WI38 (cell line): Measurements from ENCODE around the gene ZNF576.

Experiments used
- H3K4me3 ChIP-seq: 2 replicates; pipeline ENCODE4 v1.5.1; 2011; ENCODE audit warnings: low read depth, mild to moderate bottlenecking, control low read depth, low read length
- TF ChIP-seq, protein P1 (sequence below): IDR thresholded peaks from 2 replicates; pipeline ENCODE4 v1.5.1; 2012; ENCODE audit warnings: low read depth, mild to moderate bottlenecking, control low read depth, low read length

The ZNF576 gene

DNA sequence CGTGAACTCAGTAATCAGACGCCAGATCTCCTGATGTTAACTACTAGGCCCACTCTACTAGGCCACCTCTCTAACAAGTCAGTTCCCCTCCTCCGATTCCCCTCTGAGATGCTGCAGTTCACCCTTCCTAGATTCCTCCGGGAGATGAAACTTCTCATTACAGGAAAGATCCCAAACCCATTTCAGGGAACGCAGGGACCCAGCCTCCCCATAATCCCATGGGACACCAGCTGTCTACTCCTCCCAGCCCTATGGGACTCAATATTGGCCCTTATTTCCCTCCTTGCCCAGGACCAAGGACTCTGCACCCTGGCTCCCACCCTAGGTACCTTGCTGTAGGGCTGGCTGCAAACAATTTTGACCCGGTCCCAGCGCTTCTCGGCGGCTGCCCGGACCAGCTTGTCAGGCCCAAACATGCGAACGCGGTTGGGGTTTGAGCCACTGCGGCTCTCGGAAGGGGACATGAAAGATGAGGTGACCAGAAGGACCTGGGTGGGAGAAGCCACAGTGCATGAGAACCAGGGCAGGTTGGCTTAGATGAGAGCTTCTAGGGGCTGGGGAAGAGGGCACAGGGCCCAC lies 42.0 kb upstream of the ZNF576 start:
- TF ChIP-seq, protein P1, sequence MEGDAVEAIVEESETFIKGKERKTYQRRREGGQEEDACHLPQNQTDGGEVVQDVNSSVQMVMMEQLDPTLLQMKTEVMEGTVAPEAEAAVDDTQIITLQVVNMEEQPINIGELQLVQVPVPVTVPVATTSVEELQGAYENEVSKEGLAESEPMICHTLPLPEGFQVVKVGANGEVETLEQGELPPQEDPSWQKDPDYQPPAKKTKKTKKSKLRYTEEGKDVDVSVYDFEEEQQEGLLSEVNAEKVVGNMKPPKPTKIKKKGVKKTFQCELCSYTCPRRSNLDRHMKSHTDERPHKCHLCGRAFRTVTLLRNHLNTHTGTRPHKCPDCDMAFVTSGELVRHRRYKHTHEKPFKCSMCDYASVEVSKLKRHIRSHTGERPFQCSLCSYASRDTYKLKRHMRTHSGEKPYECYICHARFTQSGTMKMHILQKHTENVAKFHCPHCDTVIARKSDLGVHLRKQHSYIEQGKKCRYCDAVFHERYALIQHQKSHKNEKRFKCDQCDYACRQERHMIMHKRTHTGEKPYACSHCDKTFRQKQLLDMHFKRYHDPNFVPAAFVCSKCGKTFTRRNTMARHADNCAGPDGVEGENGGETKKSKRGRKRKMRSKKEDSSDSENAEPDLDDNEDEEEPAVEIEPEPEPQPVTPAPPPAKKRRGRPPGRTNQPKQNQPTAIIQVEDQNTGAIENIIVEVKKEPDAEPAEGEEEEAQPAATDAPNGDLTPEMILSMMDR, result no peak
- no peak overlapping the region for H3K4me3 ChIP-seq

DNA sequence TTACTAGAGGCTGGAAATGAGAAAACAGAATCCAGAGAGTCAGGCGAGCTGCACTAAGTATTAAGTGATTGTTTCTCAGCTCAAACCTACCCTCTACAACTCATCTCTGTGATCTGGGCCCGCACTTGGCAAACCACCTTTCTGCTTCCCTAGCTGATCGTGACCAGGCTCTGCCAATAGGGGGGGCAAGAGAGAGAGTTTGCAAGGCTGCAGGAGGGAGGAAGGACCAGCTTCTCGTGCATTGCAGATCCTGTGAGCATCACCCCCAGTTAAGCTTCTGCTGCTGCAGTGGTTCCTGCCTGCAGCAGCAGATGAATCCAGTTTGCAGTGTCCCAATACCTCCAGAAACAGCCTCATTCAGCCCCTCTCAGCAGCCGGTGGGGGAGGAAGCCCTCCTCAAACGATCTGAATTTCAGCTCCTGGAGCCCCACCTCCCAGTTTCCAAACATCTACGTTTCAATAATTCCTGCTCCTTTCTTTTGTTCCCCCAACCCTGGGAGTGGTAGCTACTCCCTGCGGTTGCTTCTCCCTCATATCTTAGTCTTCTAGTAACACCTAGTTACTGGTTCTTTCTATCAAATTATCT lies 41.1 kb upstream of the ZNF576 start:
- no peak overlapping the region for H3K4me3 ChIP-seq
- TF ChIP-seq, protein P1, result peak; percentile 97

DNA sequence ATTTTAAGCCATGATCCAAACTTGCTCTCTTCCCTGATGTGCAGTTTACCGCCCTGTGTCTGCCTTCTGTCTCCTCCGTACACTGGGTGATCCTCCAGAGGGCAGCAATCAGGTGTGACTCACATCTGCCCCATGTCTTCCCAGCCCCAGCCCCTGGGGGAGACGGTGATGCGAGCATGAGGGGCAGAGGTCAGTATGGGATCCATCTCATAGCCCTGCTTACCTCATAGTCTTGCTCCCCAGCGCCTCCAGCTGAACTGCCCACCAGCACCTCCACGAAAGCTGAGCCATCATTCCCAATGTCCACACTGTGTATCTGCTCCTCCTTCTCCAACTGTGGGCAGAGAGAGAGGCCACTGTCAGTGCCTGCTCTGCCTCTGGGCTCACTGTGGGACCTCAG lies 35.7 kb upstream of the ZNF576 start:
- H3K4me3 ChIP-seq, result no peak overlapping the region
- TF ChIP-seq, protein P1, result no peak

DNA sequence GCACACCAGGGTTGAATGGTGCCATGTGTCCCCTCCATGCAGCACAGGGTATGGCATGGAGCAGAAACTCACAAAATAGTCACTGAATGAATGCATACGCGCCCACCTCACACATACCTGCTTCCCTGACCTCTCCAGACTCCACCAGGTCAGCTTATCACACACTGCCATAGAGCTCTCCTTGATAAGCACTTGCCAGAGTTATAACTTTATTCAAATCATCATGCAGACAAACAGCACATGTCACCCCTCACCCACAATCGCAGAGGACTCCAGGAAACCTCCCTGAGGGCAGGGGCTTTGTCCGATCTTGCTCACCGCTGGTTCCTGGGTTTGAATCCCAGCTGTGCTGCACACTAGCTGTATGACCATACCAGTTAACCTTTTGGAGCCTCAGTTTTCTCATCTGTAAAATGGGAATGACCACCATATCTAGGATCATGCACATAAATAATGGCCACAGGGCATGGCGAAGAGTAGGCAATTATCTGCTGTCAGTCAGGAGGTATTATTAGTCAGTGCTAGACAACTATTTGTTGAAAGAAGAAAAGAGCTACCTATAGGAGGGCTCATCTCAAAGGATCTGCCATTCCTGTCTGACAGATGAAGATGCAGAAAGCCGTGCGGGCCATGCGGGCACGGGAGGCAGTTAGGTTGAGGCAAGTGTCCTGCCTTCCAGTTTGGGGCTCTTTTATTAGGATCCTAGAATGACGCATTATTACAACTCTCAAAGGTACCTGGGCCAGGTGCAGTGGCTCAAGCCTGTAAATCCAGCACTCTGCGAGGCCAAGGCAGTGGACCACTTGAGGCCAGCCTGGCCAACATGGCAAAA lies 35.0 kb upstream of the ZNF576 start:
- H3K4me3 ChIP-seq, result no peak overlapping the region
- TF ChIP-seq, protein P1, result no peak

DNA sequence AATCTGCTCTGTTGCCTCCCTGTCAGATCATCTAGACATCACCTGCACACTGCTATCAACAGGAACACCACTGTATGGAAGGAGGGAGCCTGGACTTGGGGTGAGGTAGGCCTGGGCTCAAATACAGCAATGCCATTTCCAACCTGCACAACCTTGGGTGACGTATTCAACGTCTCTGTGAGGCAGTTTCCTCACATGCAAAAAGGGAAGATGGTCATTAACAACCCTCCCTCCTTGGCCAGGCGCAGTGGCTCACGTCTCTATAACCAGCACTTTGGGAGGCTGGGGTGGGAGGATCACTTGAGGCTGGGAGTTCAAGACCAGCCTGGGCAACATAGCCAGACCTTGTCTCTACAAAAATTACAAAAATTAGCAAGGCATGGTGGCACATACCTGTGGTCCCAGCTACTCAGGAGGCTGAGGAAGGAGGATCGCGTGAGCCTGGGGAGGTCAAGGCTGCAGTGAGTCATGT lies 34.1 kb upstream of the ZNF576 start:
- H3K4me3 ChIP-seq, result no peak overlapping the region
- TF ChIP-seq, protein P1, result no peak

DNA sequence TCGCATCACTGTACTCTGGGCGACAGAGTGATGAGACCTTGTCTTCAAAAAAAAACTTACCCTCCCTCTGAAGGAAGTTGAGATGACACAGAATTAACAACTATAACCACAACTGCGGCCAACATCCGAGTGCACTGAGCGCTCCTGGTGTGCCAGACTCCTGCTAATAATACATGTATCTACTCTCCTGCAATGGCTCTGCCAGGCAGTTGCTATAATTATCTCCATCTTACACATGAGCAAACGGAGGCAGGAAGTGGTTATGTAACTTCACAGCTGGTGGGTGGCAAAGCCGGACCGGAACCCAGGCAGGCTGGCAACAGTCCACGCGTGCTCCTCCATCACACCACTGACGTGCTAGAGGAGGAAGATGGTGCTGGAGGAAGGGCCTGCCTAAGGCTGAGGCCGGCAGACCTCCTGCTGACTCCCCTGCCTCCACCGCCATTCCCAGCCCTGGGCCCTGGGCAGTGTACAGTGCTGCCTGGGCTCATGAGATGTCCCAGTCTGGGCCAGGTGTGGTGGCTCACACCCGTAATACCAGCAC lies 33.6 kb upstream of the ZNF576 start:
- H3K4me3 ChIP-seq, result no peak overlapping the region
- TF ChIP-seq, protein P1, result no peak
